ENCODE measurements around the gene LINC01488.

DNA sequence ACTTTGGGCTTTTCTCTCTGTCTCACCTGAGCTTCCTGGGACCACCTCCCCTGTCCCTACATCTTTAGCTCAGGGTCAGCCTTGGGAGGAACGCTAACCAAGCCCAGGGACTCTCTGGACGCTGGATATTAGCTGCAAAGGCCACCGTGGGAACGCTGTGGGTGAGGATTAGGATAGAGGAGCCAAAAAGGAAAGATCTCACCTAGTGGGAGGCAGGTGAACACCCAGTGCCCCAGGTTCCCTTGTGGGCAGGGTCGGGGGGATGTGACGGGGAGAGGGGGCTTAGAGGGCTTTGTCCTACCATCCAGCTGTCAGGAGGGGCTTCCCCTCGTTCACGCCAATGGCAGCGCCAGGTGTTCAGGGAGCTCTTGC is 50.2 kb downstream of the LINC01488 start:
- no peak for TF ChIP-seq CTCF (IDR thresholded peaks at IDR 0.05 in 2 of 3, conservative IDR thresholded peaks at IDR 0.05 in 1 of 3; ENCODE audit: control insufficient read depth in 2 of 3, extremely low read depth in 1 of 3, insufficient read depth in 1 of 3, low read depth in 3 of 3, low read length in 3 of 3)
- no peak for TF ChIP-seq RCOR1 (conservative IDR thresholded peaks at IDR 0.05; ENCODE audit: low read depth, low read length)
- no peak for TF ChIP-seq POLR2AphosphoS2 (IDR thresholded peaks at IDR 0.05; ENCODE audit: low read depth, low read length)
- no peak for TF ChIP-seq REST (IDR thresholded peaks at IDR 0.05; ENCODE audit: low read depth, low read length)
- TF ChIP-seq ZBTB33 (IDR thresholded peaks at IDR 0.05), result no peak
